ENCODE results near the gene MORF4L2. TPM values are rescaled to one million over a fixed set of nuclear protein-coding genes. Genes with fewer than 3 reads are reported as not detected.

MORF4L2 gene
- total RNA-seq, 1 donor from 2014 or later, result 166 TPM

DNA sequence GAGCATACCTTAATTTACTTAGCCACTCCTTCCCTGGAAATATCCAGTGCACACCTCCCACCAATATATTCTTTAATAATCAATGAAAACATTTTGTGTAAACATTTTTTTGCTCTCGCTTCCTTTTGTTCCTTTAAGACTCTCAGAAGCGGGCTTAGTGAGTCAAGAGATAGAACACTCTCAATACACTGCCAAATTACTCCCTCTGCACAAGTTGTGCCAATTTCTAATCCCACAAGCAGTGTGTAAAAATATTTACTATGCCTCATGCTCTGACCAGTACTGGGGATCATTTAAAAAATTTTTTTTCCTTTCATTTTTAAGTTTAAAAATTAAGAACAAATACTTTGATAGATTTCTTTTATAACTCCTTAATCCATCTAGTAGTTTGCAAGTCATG is 5.1 kb downstream of the MORF4L2 start:
- Histone ChIP-seq H3K27ac (no peak overlapping the region), H3K9me3 (no peaks in the 10 kb centered on the region), H3K4me3 (no peak overlapping the region), H3K27me3 (ENCODE audit: low read depth) (no peaks in the 10 kb centered on the region), H3K36me3 (peaks cover 72% of the 10 kb centered on the region), H3K4me1 (peaks cover 10% of the 10 kb centered on the region)
- ATAC-seq (no peak), DNase-seq (no peak)
- intact Hi-C loops (cut with DNase I), result no loop called here
- TF ChIP-seq, protein P1, sequence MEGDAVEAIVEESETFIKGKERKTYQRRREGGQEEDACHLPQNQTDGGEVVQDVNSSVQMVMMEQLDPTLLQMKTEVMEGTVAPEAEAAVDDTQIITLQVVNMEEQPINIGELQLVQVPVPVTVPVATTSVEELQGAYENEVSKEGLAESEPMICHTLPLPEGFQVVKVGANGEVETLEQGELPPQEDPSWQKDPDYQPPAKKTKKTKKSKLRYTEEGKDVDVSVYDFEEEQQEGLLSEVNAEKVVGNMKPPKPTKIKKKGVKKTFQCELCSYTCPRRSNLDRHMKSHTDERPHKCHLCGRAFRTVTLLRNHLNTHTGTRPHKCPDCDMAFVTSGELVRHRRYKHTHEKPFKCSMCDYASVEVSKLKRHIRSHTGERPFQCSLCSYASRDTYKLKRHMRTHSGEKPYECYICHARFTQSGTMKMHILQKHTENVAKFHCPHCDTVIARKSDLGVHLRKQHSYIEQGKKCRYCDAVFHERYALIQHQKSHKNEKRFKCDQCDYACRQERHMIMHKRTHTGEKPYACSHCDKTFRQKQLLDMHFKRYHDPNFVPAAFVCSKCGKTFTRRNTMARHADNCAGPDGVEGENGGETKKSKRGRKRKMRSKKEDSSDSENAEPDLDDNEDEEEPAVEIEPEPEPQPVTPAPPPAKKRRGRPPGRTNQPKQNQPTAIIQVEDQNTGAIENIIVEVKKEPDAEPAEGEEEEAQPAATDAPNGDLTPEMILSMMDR (IDR thresholded peaks at IDR 0.05), result no peak

DNA sequence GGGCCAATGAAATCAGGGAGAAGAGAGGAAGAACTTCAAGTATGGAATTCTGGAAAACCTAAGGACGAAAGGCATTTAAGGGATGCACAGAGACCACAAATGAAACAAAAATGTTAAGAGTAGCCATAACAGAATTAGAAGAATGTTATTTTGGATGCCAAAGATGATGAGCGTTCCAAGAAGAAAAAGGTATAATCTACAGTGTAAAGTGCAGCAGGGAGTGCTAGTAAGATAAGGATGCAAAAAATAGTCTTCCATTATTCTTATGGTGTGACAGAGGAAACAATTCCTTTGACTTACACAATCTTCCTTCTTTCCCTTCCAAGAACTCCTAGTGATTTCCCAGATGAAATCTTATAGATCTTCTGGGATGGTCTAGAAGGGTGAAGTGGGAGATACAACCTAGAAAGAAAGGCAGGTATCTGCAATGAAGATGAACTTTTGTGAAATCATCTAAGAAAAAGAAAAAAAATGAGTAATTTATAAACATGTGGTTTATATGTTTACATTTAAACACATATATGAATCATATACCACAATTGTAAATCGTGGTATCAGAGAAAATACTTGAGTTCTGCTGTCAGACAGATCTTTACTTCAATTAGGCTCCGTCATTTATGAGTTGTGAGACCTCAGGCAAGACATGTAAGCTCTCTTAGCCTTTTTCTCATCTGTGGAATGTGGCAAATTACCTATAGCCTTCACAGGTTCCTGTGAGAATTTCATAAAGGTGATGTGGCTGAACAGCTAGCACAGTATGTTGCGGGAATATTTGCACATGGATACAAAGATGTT is 8.1 kb downstream of the MORF4L2 start:
- TF ChIP-seq, protein P1 (IDR thresholded peaks at IDR 0.05), result no peak
- H3K27me3 ChIP-seq (ENCODE audit: low read depth), result no peaks in the 10 kb centered on the region
- H3K4me3 ChIP-seq, result no peak overlapping the region
- ATAC-seq, result no peak
- H3K9me3 ChIP-seq, result no peaks in the 10 kb centered on the region
- intact Hi-C loops (cut with DNase I), result no loop called here
- no peak overlapping the region for H3K27ac ChIP-seq
- no peaks in the 10 kb centered on the region for H3K4me1 ChIP-seq
- peaks cover 66% of the 10 kb centered on the region for H3K36me3 ChIP-seq
- DNase-seq, result no peak

DNA sequence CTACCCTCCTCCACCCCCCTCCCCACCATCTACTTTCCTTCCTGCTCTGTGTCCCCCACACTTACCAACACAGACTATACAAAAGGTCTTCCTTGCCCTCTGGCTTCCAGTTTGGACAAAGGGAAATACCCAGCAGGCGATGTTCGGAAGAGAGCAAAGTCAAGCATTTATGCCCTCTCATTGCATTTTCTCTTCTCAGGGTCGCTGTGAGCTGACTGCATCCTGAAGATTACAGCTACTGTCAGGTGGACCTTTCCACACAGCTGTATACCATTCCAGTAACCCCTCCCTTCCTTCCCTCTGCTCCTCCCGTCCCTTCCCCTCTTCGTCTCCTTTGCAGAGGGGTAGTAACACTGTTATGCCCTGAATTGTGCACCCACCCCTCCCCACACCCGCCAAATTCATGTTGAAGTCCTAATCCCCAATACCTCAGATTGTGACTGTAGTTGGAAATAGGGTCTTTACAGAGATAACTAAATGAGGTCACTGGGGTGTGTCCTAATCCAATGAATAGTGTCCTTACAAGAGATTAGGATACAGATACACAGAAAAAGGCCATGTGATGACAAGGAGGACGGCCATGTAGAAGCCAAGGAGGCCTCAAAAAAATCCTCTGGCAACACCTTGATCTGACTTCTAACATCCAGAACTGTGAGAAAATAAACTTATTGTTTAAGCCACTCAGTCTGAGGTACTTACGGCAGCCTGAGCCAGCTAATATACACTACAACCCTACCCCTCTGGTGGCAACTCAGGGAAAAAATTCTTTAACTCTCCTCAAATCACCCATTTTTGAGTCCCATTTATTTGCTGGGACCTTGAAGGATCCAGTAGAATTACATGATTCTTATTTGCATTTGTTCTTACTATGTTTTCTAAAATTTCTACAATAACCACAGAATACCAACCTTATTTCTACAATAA is 11.7 kb downstream of the MORF4L2 start:
- Histone ChIP-seq H3K36me3 (peaks cover 41% of the 10 kb centered on the region), H3K9me3 (no peaks in the 10 kb centered on the region), H3K4me3 (no peak overlapping the region), H3K4me1 (no peaks in the 10 kb centered on the region), H3K27ac (no peak overlapping the region), H3K27me3 (ENCODE audit: low read depth) (no peaks in the 10 kb centered on the region)
- TF ChIP-seq, protein P1 (IDR thresholded peaks at IDR 0.05), result no peak
- intact Hi-C loops (cut with DNase I), result no loop called here
- no peak for ATAC-seq
- no peak for DNase-seq

DNA sequence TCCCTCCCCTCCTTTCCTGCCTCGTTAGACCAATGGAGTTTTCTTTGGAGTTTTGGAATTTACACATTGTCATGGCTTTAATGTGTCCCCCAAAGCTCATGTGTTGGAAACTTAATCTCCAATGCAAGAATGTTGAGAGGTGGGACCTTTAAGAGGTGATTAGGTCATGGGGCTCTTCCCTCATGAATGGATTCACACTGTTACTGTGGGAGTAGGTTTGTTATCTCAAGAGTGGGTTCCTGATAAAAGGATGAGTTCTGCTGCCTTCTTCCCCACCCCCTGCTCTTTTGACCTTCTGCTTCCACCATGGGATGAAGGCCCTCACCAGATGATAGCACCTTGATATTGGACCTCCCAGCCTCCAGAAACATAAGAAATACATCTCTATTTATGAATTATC is 16.8 kb downstream of the MORF4L2 start:
- no peaks in the 10 kb centered on the region for H3K9me3 ChIP-seq
- ATAC-seq (no peak), DNase-seq (no peak)
- no peak overlapping the region for H3K4me3 ChIP-seq
- intact Hi-C loops (cut with DNase I), result no loop called here
- no peak overlapping the region for H3K27ac ChIP-seq
- H3K4me1 ChIP-seq, result no peaks in the 10 kb centered on the region
- no peaks in the 10 kb centered on the region for H3K27me3 ChIP-seq (ENCODE audit: low read depth)
- H3K36me3 ChIP-seq, result no peaks in the 10 kb centered on the region
- TF ChIP-seq, protein P1 (IDR thresholded peaks at IDR 0.05), result no peak

DNA sequence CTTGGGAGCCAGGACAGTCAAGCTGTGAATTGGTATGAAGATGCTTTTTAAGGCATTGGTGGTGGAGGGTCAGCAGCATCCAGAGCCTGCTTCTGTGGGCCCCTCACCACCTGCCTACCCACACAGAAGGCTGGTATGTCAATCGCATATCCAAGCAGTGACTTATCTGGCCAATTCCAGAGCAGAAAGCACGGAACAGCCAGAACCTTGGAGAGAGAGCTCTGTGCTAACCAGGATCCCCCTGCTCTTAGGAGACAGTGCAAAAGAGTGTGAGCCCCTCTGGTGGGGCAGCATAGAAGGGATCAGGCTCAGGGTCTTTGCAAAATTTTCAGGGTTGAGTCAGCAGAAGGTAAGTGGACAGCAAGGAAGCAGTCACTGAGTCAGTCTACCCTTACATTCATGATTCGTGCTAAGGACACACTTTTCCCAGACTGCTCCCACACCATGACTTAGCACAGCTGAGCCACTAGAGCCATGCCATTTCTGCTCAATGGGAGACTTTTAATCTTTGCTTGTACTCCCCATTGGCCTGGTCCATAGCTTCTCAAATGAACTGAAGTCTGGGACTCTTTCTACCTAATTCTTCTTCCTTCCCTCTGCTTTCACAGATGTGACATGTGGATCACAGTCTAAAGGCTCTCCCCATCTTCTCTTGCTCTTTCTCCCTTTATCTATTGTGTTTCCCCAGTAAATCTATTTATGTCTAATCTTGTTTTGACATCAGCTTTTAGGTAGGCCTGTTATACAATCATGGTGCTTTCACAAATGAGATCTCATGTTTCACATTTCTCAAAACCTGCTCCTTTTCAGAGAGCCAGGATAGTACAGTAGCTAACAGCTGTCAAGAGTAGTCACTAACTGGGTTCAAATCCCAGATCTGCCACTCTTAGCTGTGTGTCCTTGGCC is 20.0 kb downstream of the MORF4L2 start:
- ATAC-seq, result no peak

More for the DNA sequence above, 20.0 kb downstream of the MORF4L2 start:
- no peaks in the 10 kb centered on the region for H3K27me3 ChIP-seq (ENCODE audit: low read depth)
- H3K4me1 ChIP-seq, result no peaks in the 10 kb centered on the region
- TF ChIP-seq, protein P1 (IDR thresholded peaks at IDR 0.05), result no peak
- no peak overlapping the region for H3K27ac ChIP-seq
- H3K9me3 ChIP-seq, result no peaks in the 10 kb centered on the region
- H3K4me3 ChIP-seq, result no peak overlapping the region
- intact Hi-C loops (cut with DNase I), result no loop called here
- no peak for DNase-seq
- no peaks in the 10 kb centered on the region for H3K36me3 ChIP-seq

Measured in lower lobe of right lung (tissue), 2 donors.